GM23338 (cell line): Measurements from ENCODE around the gene DDX19B. TPM values are rescaled to one million over a fixed set of nuclear protein-coding genes. Genes with fewer than 3 reads are reported as not detected.

Experiments
- ATAC-seq: fragments of 200-7000 bp; cut with Tn5 transposase; 3 replicates; pipeline ENCODE4 v1.9.1; 2020
- DNase-seq: peaks from one replicate; pipeline ENCODE4 v3.0.0-alpha.2; 2015; ENCODE audit warnings: low spot score
- H2AFZ ChIP-seq: fragments of 200-600 bp; sonication (generic); 2 replicates; pipeline ENCODE4 v1.8.0; 2016; ENCODE audit warnings: antibody characterized with exemption, mild to moderate bottlenecking, moderate library complexity
- H3F3A ChIP-seq: fragments of 200-600 bp; sonication (generic); replicated peaks from 2 replicates; pipeline ENCODE4 v1.8.0; 2017; ENCODE audit warnings: antibody characterized with exemption, mixed run types, low read depth
- H3K27ac ChIP-seq: fragments of 200-600 bp; sonication (generic); 2 replicates; pipeline ENCODE4 v1.6.1; 2016; ENCODE audit warnings: low read depth
- H3K27me3 ChIP-seq: fragments of 200-600 bp; sonication (generic); 2 replicates; pipeline ENCODE4 v1.8.0; 2016; ENCODE audit warnings: mild to moderate bottlenecking, mixed run types, moderate library complexity; ENCODE audit not compliant: insufficient read depth
- H3K36me3 ChIP-seq: fragments of 200-600 bp; sonication (generic); 2 replicates; pipeline ENCODE4 v1.8.0; 2016; ENCODE audit warnings: mild to moderate bottlenecking; ENCODE audit not compliant: insufficient read depth
- H3K4me1 ChIP-seq: fragments of 200-600 bp; sonication (generic); 2 replicates; pipeline ENCODE4 v1.8.0; 2016; ENCODE audit warnings: mild to moderate bottlenecking, moderate library complexity; ENCODE audit not compliant: insufficient read depth
- H3K4me2 ChIP-seq: fragments of 200-600 bp; sonication (generic); 2 replicates; pipeline ENCODE4 v1.7.1; 2017; ENCODE audit warnings: mixed run types
- H3K4me3 ChIP-seq: fragments of 200-600 bp; sonication (generic); 2 replicates; pipeline ENCODE4 v1.6.1; 2016; ENCODE audit warnings: mixed run types
- H3K79me2 ChIP-seq: fragments of 200-600 bp; sonication (generic); replicated peaks from 2 replicates; pipeline ENCODE4 v1.8.0; 2017; ENCODE audit warnings: mild to moderate bottlenecking; ENCODE audit not compliant: insufficient read depth
- H3K9me2 ChIP-seq: fragments of 200-600 bp; sonication (generic); 2 replicates; pipeline ENCODE4 v1.8.0; 2017; ENCODE audit not compliant: insufficient read depth
- H4K20me1 ChIP-seq: fragments of 200-600 bp; sonication (generic); replicated peaks from 2 replicates; pipeline ENCODE4 v1.8.0; 2017; ENCODE audit warnings: mild to moderate bottlenecking; ENCODE audit not compliant: insufficient read depth
- H3K27ac Mint-ChIP-seq: 2 replicates; pipeline ENCODE4 v1.8.0; 2020; ENCODE audit warnings: inconsistent platforms, mild to moderate bottlenecking, moderate library complexity, mixed read lengths
- H3K27me3 Mint-ChIP-seq: 3 replicates; pipeline ENCODE4 v1.8.0; 2022; ENCODE audit warnings: low read depth, mild to moderate bottlenecking, moderate library complexity, mixed read lengths, inconsistent platforms; ENCODE audit not compliant: insufficient read depth, poor library complexity
- H3K36me3 Mint-ChIP-seq: 3 replicates; pipeline ENCODE4 v1.8.0; 2021; ENCODE audit warnings: low read depth, mild to moderate bottlenecking, inconsistent platforms, moderate library complexity, mixed read lengths
- H3K4me1 Mint-ChIP-seq: 3 replicates; pipeline ENCODE4 v1.8.0; 2020; ENCODE audit warnings: mild to moderate bottlenecking, inconsistent platforms, mixed read lengths
- H3K4me3 Mint-ChIP-seq: 3 replicates; pipeline ENCODE4 v1.8.0; 2021; ENCODE audit warnings: moderate library complexity, mild to moderate bottlenecking, inconsistent platforms, mixed read lengths
- H3K9me3 Mint-ChIP-seq: 3 replicates; pipeline ENCODE4 v1.8.0; 2020; ENCODE audit warnings: moderate library complexity, mild to moderate bottlenecking, inconsistent platforms, mixed read lengths
- CREB1 ChIP-seq: fragments of 250-450 bp; sonication (Bioruptor Pico); IDR thresholded peaks from 2 replicates; pipeline ENCODE4 v1.5.0; 2020; ENCODE audit warnings: low read depth, mild to moderate bottlenecking, moderate library complexity
- EZH2 ChIP-seq: fragments of 200-600 bp; sonication (generic); IDR thresholded peaks from one replicate; pipeline ENCODE4 v1.8.0; 2017; ENCODE audit warnings: antibody characterized with exemption, mild to moderate bottlenecking, low read depth; ENCODE audit not compliant: unreplicated experiment
- EZH2phosphoT487 ChIP-seq: fragments of 200-600 bp; sonication (generic); IDR thresholded peaks from one replicate; pipeline ENCODE4 v1.8.1; 2018; ENCODE audit warnings: antibody characterized with exemption; ENCODE audit not compliant: unreplicated experiment
- NANOG ChIP-seq: IDR thresholded peaks from 2 replicates; pipeline ENCODE4 v1.6.1; 2016; ENCODE audit warnings: antibody characterized with exemption, borderline replicate concordance
- POLR2AphosphoS5 ChIP-seq: IDR thresholded peaks from 2 replicates; pipeline ENCODE4 v1.6.1; 2016; ENCODE audit warnings: antibody characterized with exemption, low read depth
- REST ChIP-seq: IDR thresholded peaks from one replicate; pipeline ENCODE4 v1.6.1; 2018; ENCODE audit warnings: antibody characterized with exemption; ENCODE audit not compliant: unreplicated experiment
- STAT1 ChIP-seq: IDR thresholded peaks from one replicate; pipeline ENCODE4 v1.6.1; 2016; ENCODE audit warnings: antibody characterized with exemption; ENCODE audit not compliant: unreplicated experiment
- ZNF114 ChIP-seq: fragments of 250-450 bp; sonication (Bioruptor Pico); IDR thresholded peaks from 2 replicates; pipeline ENCODE4 v1.5.0; 2020; ENCODE audit warnings: mild to moderate bottlenecking, moderate library complexity
- ZNF331 ChIP-seq: fragments of 250-450 bp; sonication (Bioruptor Pico); IDR thresholded peaks from 2 replicates; pipeline ENCODE4 v1.5.0; 2020; ENCODE audit warnings: low read depth, mild to moderate bottlenecking, moderate library complexity
- polyA plus RNA-seq: library from polyadenylated mRNA; unstranded; fragments of >200 nt; fragmentation: Nextera tagmentation; extraction: Ambion mirVana; gene quantifications from 2 replicates; pipeline ENCODE4 v1.2.1, GENCODE V29; 2016
- total RNA-seq: library from RNA; depleted of rRNA; stranded (reverse); fragments of >200 nt; shearing (Covaris generic); gene quantifications from 2 replicates; pipeline ENCODE4 v1.2.3, GENCODE V29; 2014

DDX19B gene
- total and polyA plus RNA-seq, 2 experiments from 2014 or later = 42.2 to 45.8 TPM

- TF ChIP-seq NANOG (no peak), REST (no peak), EZH2 (no peak), ZNF331 (CRISPR knock-in tag) (no peak), POLR2AphosphoS5 (no peak), EZH2phosphoT487 (no peak), CREB1 (CRISPR knock-in tag) (no peak)
Measured at GRCh38 chr16:70375636-70376611, 76.9 kb downstream of the DDX19B start (continued).

- Mint-ChIP-seq H3K9me3 (no peaks in the 10 kb centered on the region), H3K4me3 (no peak overlapping the region; the same call in 2 of the 3 replicates)
- H3K36me3 ChIP-seq = peaks cover 10% of the 10 kb centered on the region; the same call in 1 of the 2 replicates
Measured at GRCh38 chr16:70377782-70378181, 78.8 kb downstream of the DDX19B start.

More at GRCh38 chr16:70377782-70378181, 78.8 kb downstream of the DDX19B start:
- ATAC-seq = no peak
- no peak for DNase-seq
- no peak for TF ChIP-seq EZH2
- no peak for TF ChIP-seq ZNF114 (CRISPR knock-in tag)
- no peak for TF ChIP-seq NANOG
- no peak for TF ChIP-seq STAT1
- TF ChIP-seq POLR2AphosphoS5 = no peak
- no peak overlapping the region for H3K27ac Mint-ChIP-seq
- H3K4me1 Mint-ChIP-seq = peaks cover 10% of the 10 kb centered on the region; the same call in 2 of the 3 replicates
- H3F3A ChIP-seq = peaks cover 47% of the 10 kb centered on the region
- H3K4me3 ChIP-seq = no peak overlapping the region
- H3K27ac ChIP-seq = 0 out of 2 replicates have a peak overlapping the region, but pooled peaks have one; percentile 45
- H4K20me1 ChIP-seq = peaks cover 4% of the 10 kb centered on the region
- no peak overlapping the region for H2AFZ ChIP-seq
- peaks cover 24% of the 10 kb centered on the region for H3K27me3 Mint-ChIP-seq
- no peaks in the 10 kb centered on the region for H3K9me2 ChIP-seq
- no peak overlapping the region for H3K4me2 ChIP-seq
- H3K36me3 Mint-ChIP-seq = peaks cover 45% of the 10 kb centered on the region
- H3K79me2 ChIP-seq = peaks cover 11% of the 10 kb centered on the region
- H3K27me3 ChIP-seq = no peaks in the 10 kb centered on the region
- peaks cover 12% of the 10 kb centered on the region for H3K4me1 ChIP-seq
